Pancreas (tissue), 10 donors: ENCODE results near the gene EHF. TPM values are rescaled to one million over a fixed set of nuclear protein-coding genes. Genes with fewer than 3 reads are reported as not detected.

ENCODE experiments used
- ATAC-seq, 4 donors: fragments of 200-7000 bp; cut with Tn5 transposase; one replicate each; pipeline versions ENCODE4 v1.8.0 to v1.9.1; 2020; ENCODE audit warnings: mild to moderate bottlenecking in 4 of 4, moderate library complexity in 4 of 4
- DNase-seq, 6 donors: peaks; one replicate each; pipeline ENCODE4 v3.0.0-alpha.2; 2020
- FAIRE-seq: peaks from 2 replicates; lab custom pipeline; 2012; peaks lifted over from hg19 to GRCh38; lab: Jason Lieb, UNC
- H3K27ac ChIP-seq, 4 donors: fragments of 200-600 bp; sonication (generic); 1 replicate in 3 of 4; 2 replicates in 1 of 4; pipeline versions ENCODE4 v1.5.0 to v1.8.0; 2020
- H3K27me3 ChIP-seq, 4 donors: fragments of 200-600 bp; one replicate each; pipeline ENCODE4 v1.8.0; 2021
- H3K36me3 ChIP-seq, 3 donors: fragments of 200-600 bp; sonication (generic) in 1 of 3; one replicate each; pipeline versions ENCODE4 v1.5.0 to v1.8.0; 2020 to 2021
- H3K4me1 ChIP-seq, 3 donors: fragments of 200-600 bp; one replicate each; pipeline ENCODE4 v1.8.0; 2021
- H3K4me3 ChIP-seq, 4 donors: fragments of 200-600 bp; sonication (generic) in 2 of 4; one replicate each; pipeline versions ENCODE4 v1.5.0 to v1.8.0; 2020 to 2021
- H3K9me3 ChIP-seq, 4 donors: fragments of 200-600 bp; one replicate each; pipeline ENCODE4 v1.8.0; 2021
- CTCF ChIP-seq, 4 donors: fragments of 200-600 bp; sonication (generic) in 3 of 4; IDR thresholded peaks; one replicate each; pipeline versions ENCODE4 v1.5.0 to v1.8.0; 2021; ENCODE audit warnings: antibody characterized with exemption in 4 of 4
- WGBS, 2 donors: extraction: QIAGEN DNeasy Blood & Tissue Kit; methylation state at CpG; one replicate each; pipeline ENCODE4 v1.1.7; 2013; 5-methylcytosine and 5-hydroxymethylcytosine counted together
- intact Hi-C, 3 donors: fragments of 100-400 bp; cut with DNase I; formaldehyde crosslinking; loops; one replicate each; pipeline versions ENCODE4 v1.11.1 to v1.14.2; 2022
- polyA plus RNA-seq, 2 donors: library from polyadenylated mRNA; stranded (reverse); fragments of 200-250 nt; gene quantifications; one replicate each; pipeline ENCODE4 v1.2.3, GENCODE V29; 2013
- total RNA-seq, 6 donors: library from RNA; stranded (reverse); fragmentation: NEBNext Ultra II Directional in 4 of 6; extraction: Animal tissue kit (Norgen Biotek cat#: 25700) in 4 of 6; gene quantifications; one replicate each; pipeline versions ENCODE4 v1.2.1 to v1.2.4, GENCODE V29; 2021 to 2023
- donor health status: healthy with polysubstance abuse.
- donor health status: DM: no; HTN: no; CAD: no; lungs with moderate emphysema.
- donor health status: DM: no; HTN: no; CAD: no.
- donor health status: control.
- donor health status: control.
- donor health status: Bipolar disorder and iron deficiency.
- donor health status: DM: yes; HTN: yes; CAD: no.
- donor health status: DM: no; HTN: no; CAD: no.
- donor health status: DM: no; HTN: no; CAD: no.
- donor health status: DM: yes; HTN: yes; CAD: no.

The EHF gene
- total and polyA plus RNA-seq, 8 donors: 7.7 to 58.2 (median 32.4) TPM

DNA sequence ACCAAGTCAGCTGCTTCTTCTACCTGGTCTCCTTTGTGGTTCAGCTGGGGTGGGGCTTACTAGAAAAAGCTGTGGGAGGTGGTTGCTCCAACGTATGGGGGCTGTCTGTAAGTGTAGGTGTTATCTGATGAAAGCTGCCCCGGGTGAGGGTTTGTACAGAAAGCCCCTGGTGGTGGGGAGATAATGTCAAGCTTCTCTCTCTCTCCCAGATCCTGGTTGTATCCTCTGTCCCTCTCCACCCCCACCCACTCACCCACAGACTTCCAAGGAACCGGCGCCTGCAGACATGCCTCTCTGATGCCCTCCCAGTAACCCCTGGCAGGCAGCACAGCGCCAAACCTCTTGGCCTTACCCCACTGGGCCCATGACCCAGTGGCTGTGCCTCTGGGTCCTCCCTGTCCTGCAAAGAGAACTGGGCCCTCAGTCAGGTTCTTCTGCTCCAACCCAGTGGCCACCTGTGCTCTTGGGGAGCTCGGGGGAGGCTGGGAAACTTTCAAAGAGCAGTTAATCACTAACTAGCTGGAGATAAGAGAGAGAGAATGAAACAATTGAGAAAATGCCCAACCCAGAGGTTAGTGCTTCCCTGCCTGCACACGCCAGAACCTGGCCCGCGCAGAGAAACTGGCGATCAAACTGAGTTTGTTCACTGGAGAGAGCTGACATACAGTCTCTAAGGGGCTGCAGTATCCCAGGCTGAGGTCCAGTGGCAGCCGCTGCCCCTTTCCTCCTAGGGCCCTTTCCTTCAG is 20.4 kb upstream of the EHF start:
- intact Hi-C loops: no loop called here
- ATAC-seq: peak; percentile 85 to 91 (median 87)
- peak overlapping the region in 1 of 4 donors; percentile 23 for H3K4me3 ChIP-seq
- no peaks in the 10 kb centered on the region for H3K9me3 ChIP-seq
- FAIRE-seq: no peak
- TF ChIP-seq CTCF (IDR thresholded peaks at IDR 0.05): no peak
- WGBS, 2 donors: 8 to 12% methylated on average over 10 to 11 of the region's 11 CpGs
- H3K4me1 ChIP-seq: peaks cover 46 to 51% (median 48%) of the 10 kb centered on the region in 3 donors
- no peaks in the 10 kb centered on the region for H3K36me3 ChIP-seq
- DNase-seq: peak; percentile 73 to 86 (median 78)
- H3K27ac ChIP-seq: peak overlapping the region; percentile 62 to 93 (median 80)
- H3K27me3 ChIP-seq: no peaks in the 10 kb centered on the region

- Histone ChIP-seq H3K27me3 (no peaks in the 10 kb centered on the region), H3K4me3 (peak overlapping the region in 1 of 4 donors; percentile 23), H3K9me3 (no peaks in the 10 kb centered on the region), H3K36me3 (no peaks in the 10 kb centered on the region), H3K27ac (peak overlapping the region; percentile 62 to 93 (median 80)), H3K4me1 (peaks cover 46 to 51% (median 48%) of the 10 kb centered on the region in 3 donors)
- TF ChIP-seq CTCF (IDR thresholded peaks at IDR 0.05): no peak
- no peak for FAIRE-seq
- no peak for DNase-seq
- 5 to 13% methylated on average over 2 of the region's 2 CpGs for WGBS, 2 donors
- ATAC-seq: peak; percentile 16 to 55 (median 35)
- intact Hi-C loops: no loop called here
Observed at GRCh38 chr11:34601085-34601444, 19.8 kb upstream of the EHF start.

- H3K36me3 ChIP-seq: no peaks in the 10 kb centered on the region
- ATAC-seq: peak in 2 of 4 donors; percentile 3 to 15
- WGBS, 2 donors: 22 to 24% methylated on average over 5 of the region's 5 CpGs
- no peak for FAIRE-seq
- peaks cover 46 to 51% (median 48%) of the 10 kb centered on the region in 3 donors for H3K4me1 ChIP-seq
- H3K27me3 ChIP-seq: no peaks in the 10 kb centered on the region
- no peak overlapping the region for H3K4me3 ChIP-seq
- intact Hi-C loops: no loop called here
- H3K27ac ChIP-seq: peak overlapping the region; percentile 62 to 93 (median 80)
- no peaks in the 10 kb centered on the region for H3K9me3 ChIP-seq
- no peak for DNase-seq
- TF ChIP-seq CTCF (IDR thresholded peaks at IDR 0.05): no peak
Observed at GRCh38 chr11:34601609-34602008, 19.3 kb upstream of the EHF start.

- no peak for FAIRE-seq
- no peak overlapping the region for H3K4me3 ChIP-seq
- TF ChIP-seq CTCF (IDR thresholded peaks at IDR 0.05): no peak
- no peaks in the 10 kb centered on the region for H3K9me3 ChIP-seq
- H3K27ac ChIP-seq: peak overlapping the region in 3 of 4 donors; percentile 62 to 93 (median 88)
- no peaks in the 10 kb centered on the region for H3K36me3 ChIP-seq
- intact Hi-C loops: no loop called here
- peaks cover 44 to 50% (median 44%) of the 10 kb centered on the region in 3 donors for H3K4me1 ChIP-seq
- H3K27me3 ChIP-seq: no peaks in the 10 kb centered on the region
- ATAC-seq: peak; percentile 3 to 27 (median 20)
- DNase-seq: peak in 4 of 6 donors; percentile 35 to 61 (median 50)
- 23 to 30% methylated on average over 7 of the region's 7 CpGs for WGBS, 2 donors
Observed at GRCh38 chr11:34602245-34602644, 18.6 kb upstream of the EHF start.
